K562 (cell line): ENCODE data around the gene PCDH1. TPM values are rescaled to one million over a fixed set of nuclear protein-coding genes. Genes with fewer than 3 reads are reported as not detected.

Experiments
- FIP1L1 ChIP-seq: fragments of 200-400 bp; formaldehyde crosslinking; IDR thresholded peaks from 2 replicates; pipeline ENCODE4 v1.6.1; 2018; ENCODE audit warnings: mild to moderate bottlenecking, low read depth, low read length; ENCODE audit not compliant: poor library complexity, severe bottlenecking
- PHF8 ChIP-seq: fragments of 200-600 bp; sonication (generic); IDR thresholded peaks from 2 replicates; pipeline ENCODE4 v1.6.1; 2012; ENCODE audit warnings: mixed run types, mild to moderate bottlenecking, inconsistent platforms, low read length, moderate library complexity, borderline replicate concordance
- ZKSCAN1 ChIP-seq: fragments of 150-350 bp; IDR thresholded peaks from 2 replicates; pipeline ENCODE4 v1.6.1; 2016; ENCODE audit warnings: low read depth, low read length
- ZNF407 ChIP-seq: fragments of 450-650 bp; IDR thresholded peaks from 2 replicates; pipeline ENCODE4 v1.6.1; 2016; ENCODE audit warnings: low read depth
- polyA plus RNA-seq, 8 experiments: library from polyadenylated mRNA; depleted of rRNA in 4 of 8; stranded (reverse) in 5 of 8; unstranded in 3 of 8; fragments of >200 nt; fragmentation: Nextera tagmentation in 2 of 8; fragmentation: Illumina TruSeq in 1 of 8; extraction: Ambion mirVana in 2 of 8; extraction: Trizol in 1 of 8; gene quantifications; 2 replicates each; pipeline versions ENCODE4 v1.2.1 to v1.2.3, GENCODE V29; 2011 to 2014; ENCODE audit warnings: inconsistent platforms in 1 of 8, missing spikeins in 1 of 8
- total RNA-seq, 7 experiments: library from RNA; depleted of rRNA in 6 of 7; stranded (reverse); fragments of >200 nt in 6 of 7; fragmentation: Illumina TruSeq in 2 of 7; extraction: Trizol in 2 of 7; gene quantifications; 2 replicates each; pipeline versions ENCODE4 v1.2.1 to v1.2.3, GENCODE V29; 2011 to 2021; ENCODE audit warnings: low replicate concordance in 1 of 7

PCDH1 gene
- total and polyA plus RNA-seq, 9 of the 15 experiments (the other 6 are each of a cell fraction or from before 2014, with no cell fraction given): 0.11 to 3.6 (median 1.9) TPM; not detected in 1

GRCh38 chr5:141879426-141879759, 1.2 kb upstream of the PCDH1 start (continued):
- TF ChIP-seq ZNF407 (no peak), PHF8 (no peak), FIP1L1 (no peak), ZKSCAN1 (no peak)
